NCI-H82 (cell line): ENCODE measurements around the gene OR10A3.

Source experiments
- DNase-seq: peaks from one replicate; lab custom pipeline; 2025; lab: John Stamatoyannopoulos, UW

Gene OR10A3

GRCh38 chr11:7892059-7892699 is 49.3 kb downstream of the OR10A3 start:
- no peak for DNase-seq

- no peak for DNase-seq
Measured at GRCh38 chr11:7890417-7891172, 50.9 kb downstream of the OR10A3 start.

- no peak for DNase-seq
Measured at GRCh38 chr11:7889985-7890384, 51.5 kb downstream of the OR10A3 start.
